NCI-H526 (cell line): ENCODE data around the gene CTIF.

Source experiments
- DNase-seq, 2 experiments: peaks; one replicate each; lab custom pipeline; 2025; lab: John Stamatoyannopoulos, UW

Gene CTIF

DNA sequence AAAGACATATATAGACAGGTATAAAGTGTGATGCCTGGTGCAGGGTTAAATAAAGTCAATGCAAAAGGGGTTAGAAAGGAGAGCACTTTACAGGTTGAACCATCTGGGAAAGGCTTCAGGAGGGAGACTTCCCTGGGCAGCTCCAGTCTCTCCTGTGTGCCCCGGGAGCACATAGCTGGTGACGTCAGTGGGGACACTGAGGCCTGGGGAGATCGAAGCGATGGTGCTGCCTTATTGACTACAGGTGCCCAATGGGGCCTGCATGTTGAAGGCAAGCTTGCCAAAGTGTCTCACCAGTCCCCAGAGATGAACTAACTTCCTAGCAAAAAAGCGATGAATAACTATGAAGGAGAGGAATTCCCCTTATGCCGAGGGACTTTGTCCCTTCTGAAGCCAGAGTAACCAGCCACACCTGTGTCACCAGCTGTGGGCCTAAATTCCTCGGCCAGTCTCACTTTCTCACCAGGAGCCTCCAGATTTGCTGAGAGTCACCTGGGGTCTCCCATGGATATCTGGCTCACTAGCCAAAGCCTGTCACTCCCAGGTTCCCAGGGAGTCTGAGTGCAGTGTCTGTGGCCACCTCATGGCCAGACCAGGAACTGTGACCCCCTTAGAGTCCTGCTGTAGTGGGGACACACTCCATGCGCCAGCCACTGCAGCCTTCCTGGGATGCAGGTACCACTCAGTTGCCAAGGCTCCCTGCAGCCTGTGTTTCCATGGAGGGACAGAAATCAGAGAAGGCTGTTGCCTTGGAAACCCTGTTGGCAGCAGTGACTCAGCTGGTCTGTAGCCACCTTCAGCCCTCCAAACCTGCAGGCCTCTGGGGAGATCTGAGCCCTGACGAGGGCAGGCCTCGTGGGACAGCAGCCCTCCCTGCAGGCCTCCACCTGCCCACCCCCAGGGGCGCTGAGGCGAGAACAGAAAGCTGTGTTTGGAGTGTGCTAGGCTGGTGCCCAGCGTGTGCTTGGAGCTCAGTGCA is 128.7 kb downstream of the CTIF start:
- DNase-seq = peak in 1 of 2 experiments; percentile 42

DNA sequence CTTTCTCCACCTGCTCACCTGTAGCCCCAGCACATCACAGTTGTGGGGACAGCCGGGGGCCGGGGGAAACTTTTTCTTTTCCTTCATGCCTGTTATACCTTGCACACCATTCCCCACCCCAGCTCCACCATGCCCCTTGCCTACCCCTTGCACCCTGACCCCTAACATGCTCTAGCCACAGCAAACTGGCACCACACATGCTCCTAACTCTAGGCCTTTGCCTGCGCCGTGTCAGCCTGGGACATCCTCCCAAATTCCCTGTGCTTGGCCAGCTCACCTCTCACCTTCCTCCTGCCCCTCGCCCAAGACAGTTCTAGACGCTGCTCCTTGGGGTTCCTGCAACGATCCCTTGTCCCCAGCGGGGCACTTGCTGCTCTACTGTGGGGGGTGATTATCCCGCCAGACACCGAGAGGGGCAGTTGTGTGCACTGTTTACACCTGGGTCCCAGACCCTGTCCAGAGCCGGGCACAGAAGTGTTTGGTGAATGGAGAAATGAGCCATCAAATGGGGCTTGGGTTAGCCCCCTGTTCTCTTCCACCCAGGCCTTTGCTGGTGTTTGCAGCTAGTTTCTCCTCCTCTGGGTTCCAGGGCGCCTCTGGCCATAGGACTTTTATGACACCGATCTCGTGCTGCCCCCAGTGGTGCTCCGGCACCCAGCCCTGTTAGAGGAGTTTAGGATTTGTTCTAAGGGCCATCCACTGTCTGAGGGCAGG is 129.8 kb downstream of the CTIF start:
- no peak for DNase-seq

DNA sequence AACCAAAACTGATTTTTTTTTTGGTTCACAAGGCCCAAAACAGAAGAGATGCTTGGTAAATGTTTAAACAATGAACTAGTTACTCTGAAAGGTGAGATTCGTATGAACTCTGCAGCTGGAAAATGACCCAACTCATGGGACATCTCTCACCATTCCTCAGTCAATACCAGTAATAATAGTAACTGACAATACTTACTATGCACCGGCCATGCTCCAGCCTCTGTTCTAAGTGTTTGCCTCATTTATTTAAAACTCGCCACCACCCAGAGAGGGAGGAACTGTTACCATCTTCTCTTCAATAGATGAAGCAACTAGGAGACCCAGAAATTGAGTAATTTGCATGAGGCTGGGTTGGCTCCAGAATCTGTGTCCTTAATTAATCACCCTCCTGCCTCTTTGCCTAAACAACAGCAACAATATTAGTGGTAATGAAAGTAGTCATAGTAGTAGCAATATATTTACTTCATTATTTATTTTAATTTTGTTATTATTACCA is 130.4 kb downstream of the CTIF start:
- DNase-seq = no peak

- no peak for DNase-seq
Observed at GRCh38 chr18:48669991-48670750, 131.3 kb downstream of the CTIF start.

- no peak for DNase-seq
Observed at GRCh38 chr18:48670751-48671560, 132.1 kb downstream of the CTIF start.

- no peak for DNase-seq
Observed at GRCh38 chr18:48671561-48671945, 132.7 kb downstream of the CTIF start.

GRCh38 chr18:48672671-48673340 is 134.0 kb downstream of the CTIF start:
- peak in 1 of 2 experiments; percentile 20 for DNase-seq

DNA sequence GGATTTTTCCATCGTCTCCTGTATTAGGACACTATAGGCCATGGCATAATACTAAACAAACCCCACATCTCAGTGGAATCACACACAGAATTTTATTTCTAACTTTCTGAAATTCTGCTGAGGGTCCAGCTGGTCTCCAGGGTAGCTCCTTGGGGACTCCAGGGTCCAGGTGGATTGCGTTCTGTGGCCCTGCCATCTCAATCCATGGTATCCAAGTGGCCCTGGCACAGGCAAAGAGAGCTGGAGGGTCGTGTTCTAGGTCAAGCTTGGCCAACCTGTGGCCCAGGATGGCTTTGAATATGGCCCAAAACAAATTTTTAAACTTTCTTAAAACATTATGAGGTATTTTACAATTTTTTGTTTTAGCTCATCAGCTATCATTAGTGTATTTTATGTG is 134.6 kb downstream of the CTIF start:
- no peak for DNase-seq

- no peak for DNase-seq
Observed at GRCh38 chr18:48673853-48674721, 135.3 kb downstream of the CTIF start.

DNA sequence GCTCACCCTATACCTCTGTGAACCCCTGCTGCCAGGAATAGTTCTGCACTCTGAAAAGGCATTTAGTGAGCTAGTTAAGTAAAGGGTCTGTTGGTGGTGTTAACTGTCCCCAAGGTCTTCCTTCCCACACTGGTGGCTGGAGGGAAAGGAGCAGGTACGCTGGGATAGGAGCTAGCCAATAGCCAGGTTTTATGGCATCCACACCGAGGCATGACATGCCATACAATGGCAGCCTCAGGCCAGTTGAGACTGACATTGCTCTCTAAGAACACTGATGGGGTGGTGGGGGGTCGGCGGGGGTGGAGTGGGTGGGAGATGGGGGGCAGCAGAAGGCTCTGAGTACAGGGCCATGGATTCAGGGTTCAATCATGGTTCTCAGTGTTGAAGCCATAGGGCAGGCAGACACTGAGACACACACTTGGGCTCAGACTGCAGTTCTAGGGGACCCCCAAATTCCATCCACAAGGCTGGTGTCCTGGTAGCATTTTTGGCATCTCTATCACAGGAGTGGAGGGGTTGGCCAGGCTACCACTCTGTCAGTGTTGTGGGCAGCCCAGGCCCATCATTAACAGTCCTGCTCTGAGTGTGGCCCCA is 136.0 kb downstream of the CTIF start:
- no peak for DNase-seq

DNA sequence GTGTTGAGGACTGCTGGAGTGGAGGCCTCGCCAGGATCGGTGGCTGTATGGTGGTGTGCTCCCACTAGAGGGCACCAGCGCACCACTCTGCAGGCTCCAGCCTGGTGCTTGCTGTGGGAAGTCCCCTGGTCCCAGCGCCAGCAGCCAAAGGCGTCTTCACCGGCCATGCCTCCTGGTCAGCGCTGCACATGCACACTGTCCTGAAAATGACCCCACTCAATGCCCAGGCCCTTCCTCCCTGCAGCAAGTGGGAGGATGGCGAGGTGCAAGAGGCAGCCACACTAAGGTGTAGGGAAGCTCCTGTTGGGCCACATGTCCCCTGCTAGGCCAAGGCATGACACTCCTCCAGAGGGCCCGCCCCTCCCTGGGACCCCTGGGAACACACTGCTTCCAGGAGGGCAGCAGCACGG is 136.5 kb downstream of the CTIF start:
- peak in 1 of 2 experiments; percentile 82 for DNase-seq

DNA sequence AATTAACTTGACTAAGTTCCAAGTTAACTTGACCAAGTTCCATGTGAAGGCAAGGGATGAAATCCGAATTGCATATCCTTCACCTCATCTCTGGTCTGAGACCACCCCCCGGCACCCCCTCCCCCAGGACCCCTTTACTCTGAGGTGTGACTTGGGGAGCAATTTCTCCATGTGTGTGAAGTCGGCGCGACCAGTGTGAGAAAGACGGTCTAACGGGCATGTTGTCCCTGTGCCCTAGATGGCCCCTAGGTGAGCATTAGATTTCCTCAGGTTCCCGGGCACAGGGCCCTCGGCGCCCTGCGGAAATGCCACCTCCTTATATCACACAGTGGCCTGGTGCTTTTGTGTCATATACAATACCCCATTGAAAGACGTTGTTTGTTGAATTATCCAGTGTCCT is 137.1 kb downstream of the CTIF start:
- DNase-seq = no peak

GRCh38 chr18:48676346-48676745 is 137.5 kb downstream of the CTIF start:
- DNase-seq = no peak

GRCh38 chr18:48676756-48677368 is 138.0 kb downstream of the CTIF start:
- DNase-seq = peak; percentile 15 to 80

DNA sequence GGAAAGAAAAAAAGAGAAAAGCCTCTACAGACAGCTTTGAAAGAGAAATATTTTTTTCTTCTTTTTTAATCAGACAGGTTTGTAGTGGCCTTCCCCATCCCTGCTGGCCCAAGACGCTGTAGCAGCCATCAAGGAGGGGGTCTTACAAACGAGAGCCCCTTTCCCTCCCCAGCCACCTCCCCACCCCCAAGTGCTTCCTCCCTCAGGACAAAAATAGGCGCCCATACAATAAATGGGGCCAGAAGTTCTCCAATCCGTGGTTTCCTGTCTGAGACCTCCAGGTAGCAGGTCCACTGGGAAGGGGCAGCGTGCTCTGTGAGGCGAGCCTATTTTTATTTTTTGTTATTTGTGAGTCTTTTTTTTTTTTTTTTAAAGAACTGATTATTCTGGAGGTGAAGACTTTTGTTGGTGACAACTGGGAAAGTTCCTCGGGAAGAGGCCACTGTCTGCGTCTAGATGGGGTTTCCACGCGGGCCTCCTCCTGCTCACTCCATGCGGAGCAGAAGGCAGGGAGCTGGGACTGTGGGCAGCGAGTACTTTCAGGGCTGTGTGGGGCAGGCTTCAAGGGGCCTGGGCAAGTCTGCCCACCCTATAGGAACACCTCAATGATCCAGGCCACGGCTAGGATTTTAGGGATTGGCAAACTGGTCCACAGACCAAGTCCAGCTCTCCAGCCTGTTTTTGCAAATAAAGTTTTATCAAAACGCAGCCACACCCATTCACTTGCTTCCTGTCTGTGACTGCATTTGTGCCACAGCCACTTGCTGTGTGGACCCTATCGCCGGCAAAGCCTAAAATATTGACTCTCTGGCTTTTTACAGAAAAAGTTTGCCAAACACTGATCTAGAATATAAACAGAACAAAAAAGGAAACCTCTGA is 139.6 kb downstream of the CTIF start:
- no peak for DNase-seq

DNA sequence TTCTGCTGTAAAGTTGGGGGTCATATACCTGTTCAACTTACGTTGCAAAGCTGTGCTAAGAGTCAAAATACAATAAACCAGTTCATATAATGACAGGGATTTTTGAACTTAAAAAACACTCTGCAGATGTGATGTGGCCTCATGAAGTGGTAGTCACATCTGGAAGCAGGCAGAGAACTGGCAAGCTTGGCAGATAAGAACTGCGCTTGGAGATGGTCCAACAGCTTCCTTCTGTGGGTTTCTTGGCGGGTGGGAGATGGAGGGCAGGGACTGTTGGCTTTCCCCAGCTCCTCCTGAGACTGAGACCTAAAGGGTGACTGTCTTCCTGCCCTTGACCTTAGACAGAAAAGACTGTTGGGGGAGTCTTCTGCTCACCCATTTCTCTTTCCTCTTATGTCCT is 140.4 kb downstream of the CTIF start:
- DNase-seq = no peak

DNA sequence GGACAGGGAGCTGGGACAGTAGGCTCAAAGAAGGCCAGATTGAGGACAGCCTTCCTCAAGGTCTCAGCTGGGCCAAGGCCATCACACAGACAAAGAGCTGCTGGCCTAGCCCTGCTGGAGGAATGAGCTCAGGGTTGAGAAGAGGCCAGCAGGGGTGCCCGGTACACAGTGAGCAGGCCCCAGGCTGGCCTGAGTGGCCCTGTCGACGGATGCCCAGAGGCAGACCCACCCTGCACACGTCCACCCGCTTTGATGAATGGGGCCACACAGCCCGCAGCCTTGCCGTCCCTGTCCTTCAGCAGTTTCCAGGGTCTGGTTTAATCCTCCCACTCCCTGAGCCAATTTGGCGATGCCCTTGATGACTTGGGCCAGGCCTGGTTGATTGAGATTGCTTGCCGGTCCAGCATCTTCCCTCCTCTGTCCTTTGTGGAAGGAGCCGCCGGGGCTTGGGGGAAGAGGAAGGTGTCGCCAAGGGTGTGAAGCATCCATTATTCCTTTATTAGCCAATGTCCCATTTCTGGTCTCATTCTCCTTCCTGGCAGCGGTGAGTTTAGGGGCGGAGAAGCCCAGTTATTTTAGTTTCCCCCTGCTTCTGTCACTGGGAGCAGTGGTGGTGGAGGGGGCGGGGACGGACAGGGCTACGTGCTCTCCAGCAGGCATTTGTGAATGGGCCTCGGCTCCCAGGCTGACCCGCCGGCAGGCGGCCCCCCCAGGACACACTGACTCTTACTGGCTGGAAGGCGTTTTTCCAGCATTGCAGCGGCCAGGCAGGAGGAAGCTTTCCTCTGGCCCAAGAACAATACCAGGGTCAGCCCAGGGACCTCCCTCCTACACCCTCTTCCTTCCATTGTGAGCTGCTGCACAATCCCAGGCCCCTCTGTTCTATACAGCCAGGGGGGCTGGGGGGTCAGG is 141.8 kb downstream of the CTIF start:
- DNase-seq = no peak
